22Rv1 (cell line): ENCODE results near the gene KLHL2.

ENCODE experiments used
- H3K27ac ChIP-seq: fragments of 450-650 bp; 2 replicates; pipeline ENCODE4 v1.5.1; 2017
- ZFX ChIP-seq: fragments of 450-650 bp; IDR thresholded peaks from 2 replicates; pipeline ENCODE4 v1.6.1; 2017; ENCODE audit warnings: antibody characterized with exemption, borderline replicate concordance
- TF ChIP-seq, protein P1 (sequence below): fragments of 450-650 bp; IDR thresholded peaks from 2 replicates; pipeline ENCODE4 v1.5.1; 2017; ENCODE audit warnings: mild to moderate bottlenecking

Gene KLHL2

DNA sequence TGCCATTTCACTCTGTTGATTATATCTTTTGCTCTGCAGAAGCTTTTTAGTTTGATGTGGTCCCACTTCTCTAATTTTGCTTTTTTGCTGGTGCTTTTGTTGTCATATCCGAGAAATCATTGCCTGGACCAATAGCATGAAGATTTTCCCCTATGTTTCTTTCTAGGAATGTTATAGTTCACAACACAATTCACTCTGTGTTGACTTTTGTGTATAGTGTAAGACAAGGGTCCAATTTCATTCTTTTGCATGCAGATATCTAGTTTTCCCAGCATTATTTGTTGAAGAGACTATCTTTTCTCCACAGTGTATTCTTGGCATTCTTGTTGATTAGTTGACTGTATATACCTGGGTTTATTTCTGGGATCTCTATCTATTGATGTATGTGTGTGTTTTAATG is 163.2 kb downstream of the KLHL2 start:
- H3K27ac ChIP-seq: no peak overlapping the region
- TF ChIP-seq, protein P1, sequence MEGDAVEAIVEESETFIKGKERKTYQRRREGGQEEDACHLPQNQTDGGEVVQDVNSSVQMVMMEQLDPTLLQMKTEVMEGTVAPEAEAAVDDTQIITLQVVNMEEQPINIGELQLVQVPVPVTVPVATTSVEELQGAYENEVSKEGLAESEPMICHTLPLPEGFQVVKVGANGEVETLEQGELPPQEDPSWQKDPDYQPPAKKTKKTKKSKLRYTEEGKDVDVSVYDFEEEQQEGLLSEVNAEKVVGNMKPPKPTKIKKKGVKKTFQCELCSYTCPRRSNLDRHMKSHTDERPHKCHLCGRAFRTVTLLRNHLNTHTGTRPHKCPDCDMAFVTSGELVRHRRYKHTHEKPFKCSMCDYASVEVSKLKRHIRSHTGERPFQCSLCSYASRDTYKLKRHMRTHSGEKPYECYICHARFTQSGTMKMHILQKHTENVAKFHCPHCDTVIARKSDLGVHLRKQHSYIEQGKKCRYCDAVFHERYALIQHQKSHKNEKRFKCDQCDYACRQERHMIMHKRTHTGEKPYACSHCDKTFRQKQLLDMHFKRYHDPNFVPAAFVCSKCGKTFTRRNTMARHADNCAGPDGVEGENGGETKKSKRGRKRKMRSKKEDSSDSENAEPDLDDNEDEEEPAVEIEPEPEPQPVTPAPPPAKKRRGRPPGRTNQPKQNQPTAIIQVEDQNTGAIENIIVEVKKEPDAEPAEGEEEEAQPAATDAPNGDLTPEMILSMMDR: no peak
- TF ChIP-seq ZFX: no peak
